ENCODE results near the gene SFMBT1.

DNA sequence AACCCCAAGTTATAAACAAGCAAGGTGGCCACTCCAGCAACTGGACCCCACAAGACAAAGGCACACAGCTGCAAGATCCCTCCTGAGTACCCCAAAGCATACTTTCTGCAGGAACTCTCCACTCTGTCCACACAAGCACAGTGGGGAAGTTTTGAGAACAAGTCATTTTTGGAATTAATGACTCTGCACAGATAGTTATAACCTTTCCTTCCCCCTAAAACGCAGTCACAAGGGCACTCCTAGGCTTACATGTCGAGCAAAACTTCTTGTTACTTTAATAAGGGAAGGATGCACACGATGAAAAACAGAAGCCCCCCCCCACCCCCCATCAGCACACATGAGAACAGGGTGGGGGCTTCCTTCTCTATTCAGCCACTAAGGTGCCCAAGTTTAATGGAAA lies 149.7 kb downstream of the SFMBT1 start:
- no peak for TF ChIP-seq YY1 (IDR thresholded peaks at IDR 0.05; ENCODE audit: insufficient read depth, insufficient read length)
- no peak for TF ChIP-seq SUZ12 (IDR thresholded peaks at IDR 0.05; ENCODE audit: extremely low read depth, insufficient read depth, insufficient read length)
- no peak for TF ChIP-seq ZNF274 (IDR thresholded peaks at IDR 0.05; ENCODE audit: low read depth, low read length)

All from NT2/D1 (cell line).